HUES6 (cell line): ENCODE results near the gene ZNF777.

ENCODE experiments used
- H3K27ac ChIP-seq: 2 replicates; pipeline ENCODE4 v1.7.0; 2013; ENCODE audit warnings: low read depth, mild to moderate bottlenecking, low read length, inconsistent platforms
- H3K27me3 ChIP-seq: 2 replicates; pipeline ENCODE4 v1.6.1; 2013; ENCODE audit warnings: low read length; ENCODE audit not compliant: control insufficient read depth, insufficient read depth
- H3K36me3 ChIP-seq: 2 replicates; pipeline ENCODE4 v1.6.1; 2013; ENCODE audit warnings: low read length; ENCODE audit not compliant: control insufficient read depth, insufficient read depth
- H3K4me1 ChIP-seq: 2 replicates; pipeline ENCODE4 v1.6.1; 2013; ENCODE audit warnings: low read length; ENCODE audit not compliant: control insufficient read depth, insufficient read depth
- H3K4me3 ChIP-seq: 2 replicates; pipeline ENCODE4 v1.5.1; 2013; ENCODE audit warnings: low read depth, low read length
- H3K9ac ChIP-seq: one replicate; pipeline ENCODE4 v1.6.1; 2013; ENCODE audit warnings: mild to moderate bottlenecking, low read length
- H3K9me3 ChIP-seq: 2 replicates; pipeline ENCODE4 v1.6.1; 2013; ENCODE audit warnings: low read depth, low read length; ENCODE audit not compliant: control insufficient read depth, insufficient read depth

The ZNF777 gene

GRCh38 chr7:149460493-149461277 lies at the start of gene ZNF777:
Gene ZNF777, minus strand, starts transcription at chr7:149461062. Its CDS starts 5,040 bp downstream, at chr7:149456022.
- Histone ChIP-seq H3K36me3 (peaks cover 10% of the 10 kb centered on the region), H3K4me3 (peak within 1 kb of the TSS; percentile 85), H3K9me3 (no peaks in the 10 kb centered on the region), H3K27me3 (peaks cover 33% of the 10 kb centered on the region), H3K9ac (peak within 1 kb of the TSS; percentile 90), H3K4me1 (0 out of 2 replicates have a peak, but pooled peaks cover 2% of the 10 kb centered on the region), H3K27ac (peak within 1 kb of the TSS; percentile 78; the same call in 1 of the 2 replicates)

DNA sequence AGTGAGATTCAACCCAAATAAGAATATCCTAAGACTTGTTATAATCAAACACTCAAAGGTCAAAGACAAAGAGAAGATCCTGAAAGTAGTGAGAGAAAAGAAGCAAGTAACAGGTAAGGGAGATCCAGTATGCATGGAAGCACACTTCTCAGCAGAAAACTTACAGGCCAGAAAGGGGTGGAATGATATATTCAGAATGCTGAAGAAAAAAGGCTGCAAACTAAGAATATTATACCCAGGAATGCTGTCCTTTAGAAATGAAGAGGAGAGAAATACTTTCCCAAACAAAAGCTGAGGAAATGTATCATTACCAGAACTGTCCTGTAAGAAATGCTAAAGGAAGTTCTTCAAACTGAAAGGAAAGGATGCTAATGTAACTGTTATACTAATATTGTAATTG lies 49.4 kb upstream of the ZNF777 start:
- H3K9me3 ChIP-seq, result peaks cover 25% of the 10 kb centered on the region

DNA sequence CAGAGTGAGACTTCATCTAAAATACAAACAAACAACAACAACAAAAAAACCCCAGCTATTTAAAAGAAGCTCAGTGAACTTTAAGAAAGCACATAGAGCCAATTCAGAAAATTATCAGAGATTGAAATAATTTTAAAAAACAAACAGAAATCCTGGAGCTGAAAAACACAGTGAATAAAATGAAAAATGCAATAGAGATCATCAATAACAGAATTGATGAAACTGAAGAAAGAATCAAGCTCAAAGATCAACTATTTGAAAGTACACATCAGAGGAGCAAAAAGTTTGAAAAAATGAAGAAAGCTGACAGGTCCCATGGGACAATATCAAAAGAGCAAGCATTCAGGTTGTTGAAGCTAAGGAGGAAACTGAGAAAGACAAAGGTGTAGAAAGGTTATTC lies 48.9 kb upstream of the ZNF777 start:
- H3K27me3 ChIP-seq, result no peaks in the 10 kb centered on the region
- H3K4me1 ChIP-seq, result no peaks in the 10 kb centered on the region
- H3K36me3 ChIP-seq, result no peaks in the 10 kb centered on the region
- H3K9me3 ChIP-seq, result peaks cover 25% of the 10 kb centered on the region
- no peak overlapping the region for H3K27ac ChIP-seq
- no peak overlapping the region for H3K9ac ChIP-seq
- H3K4me3 ChIP-seq, result no peak overlapping the region

More for the DNA sequence above, 49.4 kb upstream of the ZNF777 start:
- Histone ChIP-seq H3K4me1 (no peaks in the 10 kb centered on the region), H3K27ac (no peak overlapping the region), H3K4me3 (no peak overlapping the region), H3K36me3 (no peaks in the 10 kb centered on the region), H3K9ac (no peak overlapping the region), H3K27me3 (no peaks in the 10 kb centered on the region)

DNA sequence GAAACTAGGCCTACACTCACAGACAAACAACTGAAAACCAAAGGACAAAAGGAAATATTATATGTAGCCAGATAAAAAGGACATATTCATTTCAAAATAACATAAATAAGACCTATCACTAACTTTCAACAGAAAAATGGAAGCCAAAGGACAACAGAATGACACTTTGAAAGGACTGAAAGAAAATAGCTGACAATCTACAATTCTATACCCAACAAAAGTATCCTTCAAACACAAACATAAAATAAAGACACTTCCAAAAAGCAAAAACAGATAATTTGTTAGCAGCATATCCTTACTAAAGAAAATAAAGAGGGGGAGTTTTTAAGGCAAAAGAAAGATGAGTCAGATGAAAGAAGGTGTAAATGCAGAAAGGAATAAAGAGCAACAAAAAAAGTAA lies 44.7 kb upstream of the ZNF777 start:
- no peaks in the 10 kb centered on the region for H3K36me3 ChIP-seq
- no peak overlapping the region for H3K27ac ChIP-seq
- H3K9me3 ChIP-seq, result peaks cover 25% of the 10 kb centered on the region
- no peaks in the 10 kb centered on the region for H3K4me1 ChIP-seq
- H3K4me3 ChIP-seq, result no peak overlapping the region
- no peak overlapping the region for H3K9ac ChIP-seq
- H3K27me3 ChIP-seq, result peaks cover 13% of the 10 kb centered on the region; the same call in 1 of the 2 replicates

- no peak overlapping the region for H3K9ac ChIP-seq
Observed at GRCh38 chr7:149501651-149502050, 40.8 kb upstream of the ZNF777 start.

DNA sequence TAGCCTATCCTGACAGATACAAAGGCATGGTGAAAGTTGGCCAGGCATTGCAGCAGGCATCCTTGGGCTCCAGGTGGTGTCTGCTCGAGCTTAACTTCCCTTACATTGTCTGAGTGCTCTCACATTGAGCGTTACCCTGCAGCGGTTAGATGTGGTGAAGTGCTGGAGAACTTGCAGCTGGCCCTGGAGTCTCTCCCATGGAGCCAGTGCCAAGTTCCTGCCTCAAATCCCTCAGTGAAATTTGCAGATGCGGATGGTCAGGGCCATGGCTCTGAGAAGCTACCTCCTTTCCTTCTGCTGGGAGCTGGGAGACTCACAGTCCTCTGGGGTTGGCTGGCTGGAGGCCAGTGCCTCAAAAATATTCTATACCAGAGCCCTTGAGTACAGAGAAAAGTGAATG lies 40.0 kb upstream of the ZNF777 start:
- Histone ChIP-seq H3K27ac (no peak overlapping the region), H3K27me3 (peaks cover 39% of the 10 kb centered on the region), H3K4me3 (no peak overlapping the region), H3K9me3 (no peaks in the 10 kb centered on the region), H3K36me3 (no peaks in the 10 kb centered on the region), H3K4me1 (no peaks in the 10 kb centered on the region), H3K9ac (no peak overlapping the region)

More at GRCh38 chr7:149501651-149502050, 40.8 kb upstream of the ZNF777 start:
- Histone ChIP-seq H3K4me1 (no peaks in the 10 kb centered on the region), H3K36me3 (no peaks in the 10 kb centered on the region), H3K9me3 (peaks cover 4% of the 10 kb centered on the region; the same call in 1 of the 2 replicates), H3K27ac (no peak overlapping the region), H3K27me3 (peaks cover 39% of the 10 kb centered on the region), H3K4me3 (no peak overlapping the region)

DNA sequence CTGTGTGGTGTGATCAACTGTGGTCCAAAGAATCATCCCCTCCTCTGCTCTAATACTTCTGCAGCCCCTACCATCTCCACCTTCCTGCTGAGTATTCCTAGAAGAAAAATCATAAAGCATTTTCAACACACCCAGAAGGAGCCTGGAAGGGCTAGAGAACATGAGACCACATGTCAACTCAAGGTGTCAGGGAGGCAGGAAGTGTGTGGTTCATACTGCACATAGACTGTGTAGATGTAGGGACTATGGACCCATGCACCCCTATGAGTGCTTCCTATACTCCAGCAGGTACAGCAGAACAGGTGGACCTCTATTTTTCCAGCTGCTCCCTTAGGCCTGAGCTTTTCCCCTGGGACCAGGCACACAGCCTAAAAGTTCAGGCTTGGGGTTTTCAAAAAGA lies 39.3 kb upstream of the ZNF777 start:
- no peak overlapping the region for H3K9ac ChIP-seq
- H3K4me1 ChIP-seq, result no peaks in the 10 kb centered on the region; the same call in 1 of the 2 replicates
- H3K27ac ChIP-seq, result no peak overlapping the region
- peaks cover 39% of the 10 kb centered on the region for H3K27me3 ChIP-seq
- H3K36me3 ChIP-seq, result no peaks in the 10 kb centered on the region
- no peaks in the 10 kb centered on the region for H3K9me3 ChIP-seq
- no peak overlapping the region for H3K4me3 ChIP-seq

DNA sequence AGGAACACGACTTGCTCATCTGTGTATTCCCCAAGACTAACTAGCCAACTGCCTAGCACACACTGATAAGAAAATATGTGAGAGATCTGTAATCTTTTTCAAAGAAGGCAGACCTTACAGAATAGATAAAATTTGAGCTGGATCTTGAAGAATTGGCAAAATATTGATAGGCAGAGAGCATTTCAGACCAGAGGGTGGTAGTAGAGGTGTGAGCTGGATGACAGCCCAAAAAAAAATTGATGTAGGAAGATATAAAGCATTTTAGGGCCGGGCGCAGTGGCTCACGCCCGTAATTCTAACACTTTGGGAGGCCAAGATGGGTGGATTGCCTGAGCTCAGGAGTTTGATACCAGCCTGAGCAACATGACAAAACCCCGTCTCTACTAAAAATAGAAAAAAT lies 37.9 kb upstream of the ZNF777 start:
- Histone ChIP-seq H3K9me3 (no peaks in the 10 kb centered on the region), H3K27me3 (peaks cover 37% of the 10 kb centered on the region), H3K4me3 (no peak overlapping the region), H3K27ac (no peak overlapping the region), H3K36me3 (peaks cover 3% of the 10 kb centered on the region), H3K9ac (no peak overlapping the region), H3K4me1 (no peaks in the 10 kb centered on the region; the same call in 1 of the 2 replicates)

GRCh38 chr7:149497467-149498261 lies 36.8 kb upstream of the ZNF777 start, which contains the start of gene ZNF746:
Gene ZNF746, minus strand, starts transcription at chr7:149497809. Its CDS starts 273 bp downstream, at chr7:149497536.
- H3K9ac ChIP-seq, result peak within 1 kb of the TSS; percentile 83
- H3K4me1 ChIP-seq, result no peaks in the 10 kb centered on the region; the same call in 1 of the 2 replicates
- no peak within 1 kb of the TSS for H3K27ac ChIP-seq
- H3K9me3 ChIP-seq, result no peaks in the 10 kb centered on the region
- H3K36me3 ChIP-seq, result peaks cover 14% of the 10 kb centered on the region
- H3K27me3 ChIP-seq, result peaks cover 33% of the 10 kb centered on the region
- peak within 1 kb of the TSS; percentile 75 for H3K4me3 ChIP-seq

GRCh38 chr7:149496642-149497391 lies 36.0 kb upstream of the ZNF777 start:
- Histone ChIP-seq H3K4me3 (peak overlapping the region; percentile 75), H3K27ac (no peak overlapping the region), H3K9me3 (no peaks in the 10 kb centered on the region), H3K27me3 (peaks cover 33% of the 10 kb centered on the region), H3K36me3 (peaks cover 23% of the 10 kb centered on the region), H3K9ac (peak overlapping the region; percentile 83), H3K4me1 (no peaks in the 10 kb centered on the region; the same call in 1 of the 2 replicates)
